Tibial nerve (tissue), 3 donors: Measurements from ENCODE around the gene TP53.

Experiments
- CTCF ChIP-seq, 5 experiments: fragments of 200-600 bp in 3 of 5; fragments of 450-650 bp in 2 of 5; sonication (generic) in 3 of 5; IDR thresholded peaks; one replicate each; pipeline ENCODE4 v1.5.1; 2016 to 2019; ENCODE audit warnings: antibody characterized with exemption in 5 of 5, mild to moderate bottlenecking in 3 of 5, moderate library complexity in 2 of 5
- POLR2A ChIP-seq, 2 donors: fragments of 450-650 bp; IDR thresholded peaks; one replicate each; pipeline ENCODE4 v1.6.1; 2017; ENCODE audit warnings: antibody characterized with exemption in 2 of 2, mild to moderate bottlenecking in 2 of 2, moderate library complexity in 2 of 2

GRCh38 chr17:7721612-7722011 is 34.3 kb upstream of the TP53 start:
- TF ChIP-seq CTCF (IDR thresholded peaks at IDR 0.05) = no peak
- no peak for TF ChIP-seq POLR2A (IDR thresholded peaks at IDR 0.05)
